ENCODE data around the gene TFCP2L1. TPM values are rescaled to one million over a fixed set of nuclear protein-coding genes. Genes with fewer than 3 reads are reported as not detected.
"Not testable (repeated sequence)": the region's sequence is repeated elsewhere in the genome, so short reads cannot be mapped to it uniquely, and the experiment has no call there.

TFCP2L1 gene
- total RNA-seq, 1 donor from 2014 or later = 0.14 TPM

DNA sequence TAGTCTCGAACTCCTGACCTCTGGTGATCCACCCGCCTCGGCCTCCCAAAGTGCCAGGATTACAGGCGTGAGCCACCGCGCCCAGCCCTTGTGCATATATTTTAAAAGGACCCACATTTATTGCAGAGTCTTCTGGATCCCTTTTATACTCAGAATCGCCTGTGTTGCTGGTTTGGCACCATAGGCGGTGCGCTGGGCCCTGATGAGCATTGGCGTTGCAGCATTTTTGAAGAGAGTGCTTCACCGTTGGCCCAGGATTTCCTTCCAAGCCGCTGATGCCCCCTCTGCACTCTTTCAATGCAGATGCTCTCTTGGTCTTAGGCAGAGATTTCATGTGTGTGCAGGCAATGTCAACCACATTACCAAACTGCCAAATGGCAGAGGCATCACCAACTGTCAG lies 13.5 kb upstream of the TFCP2L1 start:
- peaks cover 2% of the 10 kb centered on the region for H3K4me1 ChIP-seq
- intact Hi-C loops (cut with micrococcal nuclease) = no loop called here
- DNase-seq = no peak

DNA sequence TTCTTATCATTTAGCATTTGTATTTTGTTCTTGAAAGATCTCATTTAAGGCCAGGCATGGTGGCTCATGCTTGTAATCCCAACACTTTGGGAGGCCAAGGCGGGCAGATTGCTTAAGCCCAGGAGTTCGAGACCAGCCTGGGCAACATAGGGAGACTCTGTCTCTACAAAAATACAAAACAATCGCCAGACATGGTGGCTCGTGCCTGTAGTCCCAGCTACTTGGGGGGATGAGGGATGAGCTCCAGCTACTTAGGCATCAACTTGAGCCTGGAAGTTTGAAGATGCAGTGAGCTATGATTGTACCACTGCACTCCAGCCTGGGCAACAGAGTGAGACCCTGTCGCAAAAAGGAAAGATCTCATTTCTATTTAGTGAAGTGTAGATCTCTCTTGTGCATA lies 12.9 kb upstream of the TFCP2L1 start:
- intact Hi-C loops (cut with micrococcal nuclease); H3K9me3 ChIP-seq (replicated peaks); H3K36me3 ChIP-seq; DNase-seq; H3K27ac ChIP-seq (replicated peaks); H3K4me1 ChIP-seq; H3K4me3 ChIP-seq: not testable (repeated sequence)
- TF ChIP-seq, protein P1, sequence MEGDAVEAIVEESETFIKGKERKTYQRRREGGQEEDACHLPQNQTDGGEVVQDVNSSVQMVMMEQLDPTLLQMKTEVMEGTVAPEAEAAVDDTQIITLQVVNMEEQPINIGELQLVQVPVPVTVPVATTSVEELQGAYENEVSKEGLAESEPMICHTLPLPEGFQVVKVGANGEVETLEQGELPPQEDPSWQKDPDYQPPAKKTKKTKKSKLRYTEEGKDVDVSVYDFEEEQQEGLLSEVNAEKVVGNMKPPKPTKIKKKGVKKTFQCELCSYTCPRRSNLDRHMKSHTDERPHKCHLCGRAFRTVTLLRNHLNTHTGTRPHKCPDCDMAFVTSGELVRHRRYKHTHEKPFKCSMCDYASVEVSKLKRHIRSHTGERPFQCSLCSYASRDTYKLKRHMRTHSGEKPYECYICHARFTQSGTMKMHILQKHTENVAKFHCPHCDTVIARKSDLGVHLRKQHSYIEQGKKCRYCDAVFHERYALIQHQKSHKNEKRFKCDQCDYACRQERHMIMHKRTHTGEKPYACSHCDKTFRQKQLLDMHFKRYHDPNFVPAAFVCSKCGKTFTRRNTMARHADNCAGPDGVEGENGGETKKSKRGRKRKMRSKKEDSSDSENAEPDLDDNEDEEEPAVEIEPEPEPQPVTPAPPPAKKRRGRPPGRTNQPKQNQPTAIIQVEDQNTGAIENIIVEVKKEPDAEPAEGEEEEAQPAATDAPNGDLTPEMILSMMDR (IDR thresholded peaks at IDR 0.05; ENCODE audit: borderline replicate concordance) = peak; percentile 4
- peaks cover 20% of the 10 kb centered on the region for H3K27me3 ChIP-seq (ENCODE audit: low read depth)

More for the DNA sequence above, 13.5 kb upstream of the TFCP2L1 start:
- no peak overlapping the region for H3K27ac ChIP-seq (replicated peaks)
- H3K36me3 ChIP-seq = no peaks in the 10 kb centered on the region
- TF ChIP-seq, protein P1 (IDR thresholded peaks at IDR 0.05; ENCODE audit: borderline replicate concordance) = no peak
- no peak overlapping the region for H3K4me3 ChIP-seq
- H3K9me3 ChIP-seq (replicated peaks) = no peaks in the 10 kb centered on the region
- H3K27me3 ChIP-seq (ENCODE audit: low read depth) = peaks cover 22% of the 10 kb centered on the region

DNA sequence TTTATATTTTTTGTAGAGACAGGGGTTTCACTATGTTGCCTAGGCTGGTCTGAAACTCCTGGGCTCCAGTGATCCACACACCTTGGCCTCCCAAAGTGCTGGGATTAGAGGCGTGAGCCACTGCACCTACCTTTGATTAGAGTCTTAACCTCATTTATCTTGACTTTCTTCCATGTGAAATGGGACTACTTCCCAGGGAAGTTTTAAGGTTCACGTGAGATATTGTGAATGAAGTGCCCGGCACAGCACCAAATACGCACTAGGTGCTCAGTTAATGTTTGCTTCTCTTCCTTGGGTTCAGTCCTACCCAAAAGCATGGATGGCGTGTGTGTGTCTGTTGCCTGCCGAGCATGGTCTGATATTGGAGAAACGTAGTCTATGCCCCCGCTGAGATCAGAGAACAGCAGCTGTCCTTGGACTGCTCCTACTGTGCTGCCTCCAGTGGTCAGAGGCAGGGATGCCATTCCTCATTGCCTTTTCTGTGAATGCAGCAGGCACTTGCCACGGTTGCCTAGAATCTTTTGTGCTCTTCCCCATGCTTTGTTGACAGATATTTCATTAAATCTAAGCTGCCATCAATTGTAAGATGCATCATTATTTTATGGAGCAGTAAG lies 12.3 kb upstream of the TFCP2L1 start:
- no peak for DNase-seq

GRCh38 chr2:121295911-121296650 lies 11.1 kb upstream of the TFCP2L1 start:
- Histone ChIP-seq H3K4me3 (no peak overlapping the region), H3K4me1 (peaks cover 6% of the 10 kb centered on the region), H3K9me3 (replicated peaks) (no peaks in the 10 kb centered on the region), H3K27me3 (ENCODE audit: low read depth) (peaks cover 7% of the 10 kb centered on the region), H3K27ac (replicated peaks) (no peak overlapping the region), H3K36me3 (no peaks in the 10 kb centered on the region)
- TF ChIP-seq, protein P1 (IDR thresholded peaks at IDR 0.05; ENCODE audit: borderline replicate concordance) = no peak
- intact Hi-C loops (cut with micrococcal nuclease) = no loop called here
- DNase-seq = no peak

More for the DNA sequence above, 12.3 kb upstream of the TFCP2L1 start:
- H3K36me3 ChIP-seq = no peaks in the 10 kb centered on the region
- H3K9me3 ChIP-seq (replicated peaks) = no peaks in the 10 kb centered on the region
- H3K4me1 ChIP-seq = peaks cover 6% of the 10 kb centered on the region
- H3K4me3 ChIP-seq = no peak overlapping the region
- H3K27me3 ChIP-seq (ENCODE audit: low read depth) = peaks cover 15% of the 10 kb centered on the region
- H3K27ac ChIP-seq (replicated peaks) = no peak overlapping the region
- intact Hi-C loops (cut with micrococcal nuclease) = no loop called here
- TF ChIP-seq, protein P1 (IDR thresholded peaks at IDR 0.05; ENCODE audit: borderline replicate concordance) = peak; percentile 69

DNA sequence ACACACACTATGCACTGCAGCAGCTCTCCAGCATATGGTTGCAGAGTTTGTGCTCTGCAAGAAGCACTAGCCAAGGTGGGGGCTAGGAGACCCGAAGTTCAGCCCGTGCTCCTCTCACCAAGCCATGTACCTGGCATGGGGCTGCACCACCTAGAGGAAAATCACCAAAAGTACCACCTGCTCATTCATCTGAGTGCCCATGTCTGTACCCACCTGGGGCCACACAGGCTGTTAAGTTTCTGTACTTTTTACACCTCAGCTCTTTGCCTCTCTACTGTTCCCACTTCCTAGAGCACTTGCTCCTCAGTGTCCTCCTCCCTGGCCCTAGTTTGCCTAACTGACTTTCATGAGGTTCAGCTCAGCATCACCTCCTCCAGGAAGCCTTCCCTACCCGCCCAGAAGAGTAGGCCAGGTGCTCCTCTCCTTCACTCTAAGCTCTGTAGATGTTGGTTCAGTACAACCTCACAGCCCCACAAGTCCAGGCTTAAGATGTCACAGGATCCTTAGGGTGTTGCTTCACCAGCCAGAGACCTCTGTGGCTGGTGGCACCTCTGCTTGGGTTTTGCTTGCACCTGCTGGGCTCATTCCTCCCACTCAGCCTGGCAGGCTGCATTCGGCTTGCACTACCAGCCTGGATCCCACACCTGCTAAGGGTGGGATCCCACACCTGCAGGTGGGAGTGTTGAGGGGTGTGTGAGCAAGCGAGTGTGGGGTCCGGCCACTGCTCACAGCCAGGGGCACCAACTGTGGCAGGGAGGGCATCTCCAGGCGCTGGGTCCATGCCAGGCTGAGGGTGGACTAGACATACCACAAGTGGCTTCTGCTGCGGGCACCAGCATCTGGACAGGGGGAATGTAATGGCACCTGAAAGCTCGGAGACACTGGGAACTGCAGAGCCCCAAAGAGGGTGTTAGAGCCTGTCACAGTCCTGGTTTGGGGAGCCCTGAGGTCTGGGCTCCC lies 10.2 kb upstream of the TFCP2L1 start:
- Histone ChIP-seq H3K4me1 (peaks cover 6% of the 10 kb centered on the region), H3K27ac (replicated peaks) (no peak overlapping the region), H3K9me3 (replicated peaks) (no peaks in the 10 kb centered on the region), H3K4me3 (no peak overlapping the region), H3K27me3 (ENCODE audit: low read depth) (peaks cover 3% of the 10 kb centered on the region), H3K36me3 (no peaks in the 10 kb centered on the region)
- intact Hi-C loops (cut with micrococcal nuclease) = no loop called here
- DNase-seq = no peak
- TF ChIP-seq, protein P1 (IDR thresholded peaks at IDR 0.05; ENCODE audit: borderline replicate concordance) = no peak

Measured in left ventricle myocardium inferior (tissue), 1 donor.